ENCODE data around the gene ADSL. TPM values are rescaled to one million over a fixed set of nuclear protein-coding genes. Genes with fewer than 3 reads are reported as not detected.

The ADSL gene
- total RNA-seq, 1 donor from 2014 or later, result 55.3 TPM

- DNase-seq (ENCODE audit: missing footprints) (no peak), ATAC-seq (no peak)
- intact Hi-C loops (cut with DNase I), result no loop called here
These were observed 49.3 kb downstream of the ADSL start for GRCh38 chr22:40395607-40396006.

- intact Hi-C loops (cut with DNase I), result no loop called here
- DNase-seq (ENCODE audit: missing footprints), result no peak
- ATAC-seq, result peak; percentile 37
These were observed 50.6 kb downstream of the ADSL start for GRCh38 chr22:40396882-40397281.

GRCh38 chr22:40397396-40397795, 51.1 kb downstream of the ADSL start:
- intact Hi-C loops (cut with DNase I), result no loop called here
- ATAC-seq (no peak), DNase-seq (ENCODE audit: missing footprints) (no peak)

- intact Hi-C loops (cut with DNase I), result no loop called here
- no peak for DNase-seq (ENCODE audit: missing footprints)
- no peak for ATAC-seq
These were observed 53.3 kb downstream of the ADSL start for GRCh38 chr22:40399621-40400020.

- intact Hi-C loops (cut with DNase I), result no loop called here
- ATAC-seq (no peak), DNase-seq (ENCODE audit: missing footprints) (peak; percentile 87)
These were observed 53.9 kb downstream of the ADSL start for GRCh38 chr22:40400159-40400558.

GRCh38 chr22:40401532-40401931, 55.2 kb downstream of the ADSL start:
- no peak for ATAC-seq
- DNase-seq (ENCODE audit: missing footprints), result no peak
- intact Hi-C loops (cut with DNase I), result no loop called here

GRCh38 chr22:40401981-40402406, 55.7 kb downstream of the ADSL start:
- no peak for DNase-seq (ENCODE audit: missing footprints)

GRCh38 chr22:40403141-40403540, 56.8 kb downstream of the ADSL start:
- ATAC-seq, result no peak
- intact Hi-C loops (cut with DNase I), result no loop called here
- no peak for DNase-seq (ENCODE audit: missing footprints)

More at GRCh38 chr22:40401981-40402406, 55.7 kb downstream of the ADSL start:
- no peak for ATAC-seq
- intact Hi-C loops (cut with DNase I), result no loop called here

- no peak for DNase-seq (ENCODE audit: missing footprints)
- intact Hi-C loops (cut with DNase I), result no loop called here
- ATAC-seq, result no peak
These were observed 57.4 kb downstream of the ADSL start for GRCh38 chr22:40403651-40404050.

GRCh38 chr22:40404251-40405177, 58.2 kb downstream of the ADSL start:
- intact Hi-C loops (cut with DNase I), result no loop called here
- DNase-seq (ENCODE audit: missing footprints) (peak; percentile 37), ATAC-seq (no peak)

GRCh38 chr22:40405178-40406062, 59.1 kb downstream of the ADSL start:
- ATAC-seq, result no peak
- DNase-seq (ENCODE audit: missing footprints), result peak; percentile 50
- intact Hi-C loops (cut with DNase I), result no loop called here

- ATAC-seq, result no peak
- peak; percentile 60 for DNase-seq (ENCODE audit: missing footprints)
- intact Hi-C loops (cut with DNase I), result no loop called here
These were observed 60.0 kb downstream of the ADSL start for GRCh38 chr22:40406063-40406890.

- intact Hi-C loops (cut with DNase I), result no loop called here
- DNase-seq (ENCODE audit: missing footprints) (peak; percentile 58), ATAC-seq (no peak)
These were observed 60.9 kb downstream of the ADSL start for GRCh38 chr22:40407021-40407761.

- no peak for ATAC-seq
- peak; percentile 33 for DNase-seq (ENCODE audit: missing footprints)
- intact Hi-C loops (cut with DNase I), result no loop called here
These were observed 61.8 kb downstream of the ADSL start for GRCh38 chr22:40407831-40408717.

GRCh38 chr22:40408718-40409612, 62.7 kb downstream of the ADSL start:
- DNase-seq (ENCODE audit: missing footprints) (peak; percentile 40), ATAC-seq (no peak)
- intact Hi-C loops (cut with DNase I), result no loop called here

GRCh38 chr22:40409613-40410113, 63.4 kb downstream of the ADSL start:
- no peak for ATAC-seq
- intact Hi-C loops (cut with DNase I), result no loop called here
- DNase-seq (ENCODE audit: missing footprints), result no peak
